Lower leg skin (tissue), 3 donors: Measurements from ENCODE around the gene RALGAPA2.

Experiments
- POLR2A ChIP-seq, 2 donors: fragments of 450-650 bp; IDR thresholded peaks; one replicate each; pipeline ENCODE4 v1.6.1; 2016 to 2017; ENCODE audit warnings: antibody characterized with exemption in 2 of 2, mild to moderate bottlenecking in 1 of 2, moderate library complexity in 1 of 2
- TF ChIP-seq, protein P1 (sequence below), 3 donors: fragments of 450-650 bp; IDR thresholded peaks; one replicate each; pipeline ENCODE4 v1.5.1; 2016; ENCODE audit warnings: antibody characterized with exemption in 3 of 3, mild to moderate bottlenecking in 3 of 3, moderate library complexity in 2 of 3

- TF ChIP-seq, protein P1, sequence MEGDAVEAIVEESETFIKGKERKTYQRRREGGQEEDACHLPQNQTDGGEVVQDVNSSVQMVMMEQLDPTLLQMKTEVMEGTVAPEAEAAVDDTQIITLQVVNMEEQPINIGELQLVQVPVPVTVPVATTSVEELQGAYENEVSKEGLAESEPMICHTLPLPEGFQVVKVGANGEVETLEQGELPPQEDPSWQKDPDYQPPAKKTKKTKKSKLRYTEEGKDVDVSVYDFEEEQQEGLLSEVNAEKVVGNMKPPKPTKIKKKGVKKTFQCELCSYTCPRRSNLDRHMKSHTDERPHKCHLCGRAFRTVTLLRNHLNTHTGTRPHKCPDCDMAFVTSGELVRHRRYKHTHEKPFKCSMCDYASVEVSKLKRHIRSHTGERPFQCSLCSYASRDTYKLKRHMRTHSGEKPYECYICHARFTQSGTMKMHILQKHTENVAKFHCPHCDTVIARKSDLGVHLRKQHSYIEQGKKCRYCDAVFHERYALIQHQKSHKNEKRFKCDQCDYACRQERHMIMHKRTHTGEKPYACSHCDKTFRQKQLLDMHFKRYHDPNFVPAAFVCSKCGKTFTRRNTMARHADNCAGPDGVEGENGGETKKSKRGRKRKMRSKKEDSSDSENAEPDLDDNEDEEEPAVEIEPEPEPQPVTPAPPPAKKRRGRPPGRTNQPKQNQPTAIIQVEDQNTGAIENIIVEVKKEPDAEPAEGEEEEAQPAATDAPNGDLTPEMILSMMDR (IDR thresholded peaks at IDR 0.05), result no peak
- TF ChIP-seq POLR2A (IDR thresholded peaks at IDR 0.05), result no peak
Observed at GRCh38 chr20:20396794-20397193, 315.6 kb downstream of the RALGAPA2 start.
